H9 (cell line): ENCODE measurements around the gene CAMTA1. TPM values are rescaled to one million over a fixed set of nuclear protein-coding genes. Genes with fewer than 3 reads are reported as not detected.

ENCODE experiments used
- DNase-seq: peaks from one replicate; pipeline ENCODE4 v3.0.0-alpha.2; 2017
- H2AFZ ChIP-seq: one replicate; pipeline ENCODE4 v1.6.1; 2013; ENCODE audit warnings: mild to moderate bottlenecking, low read length, control low read depth, moderate library complexity
- H2AK5ac ChIP-seq: 2 replicates; pipeline ENCODE4 v1.6.1; 2013; ENCODE audit warnings: low read length, control low read depth, mixed read lengths; ENCODE audit not compliant: insufficient read length
- H2BK120ac ChIP-seq: one replicate; pipeline ENCODE4 v1.6.1; 2013; ENCODE audit warnings: low read depth, mild to moderate bottlenecking, low read length, control low read depth, inconsistent platforms; ENCODE audit not compliant: poor library complexity, severe bottlenecking
- H2BK12ac ChIP-seq: 2 replicates; pipeline ENCODE4 v1.6.1; 2013; ENCODE audit warnings: low read length, control low read depth, mixed read lengths, low read depth; ENCODE audit not compliant: insufficient read length
- H2BK15ac ChIP-seq: 2 replicates; pipeline ENCODE4 v1.6.1; 2013; ENCODE audit warnings: low read depth, low read length, control low read depth
- H2BK20ac ChIP-seq: one replicate; pipeline ENCODE4 v1.6.1; 2013; ENCODE audit warnings: low read depth, mild to moderate bottlenecking, low read length, control low read depth, inconsistent platforms; ENCODE audit not compliant: poor library complexity, severe bottlenecking
- H2BK5ac ChIP-seq: 2 replicates; pipeline ENCODE4 v1.6.1; 2013; ENCODE audit warnings: low read length, control low read depth, mixed read lengths; ENCODE audit not compliant: insufficient read length
- H3K14ac ChIP-seq: 2 replicates; pipeline ENCODE4 v1.6.1; 2013; ENCODE audit warnings: low read length, control low read depth; ENCODE audit not compliant: insufficient read depth
- H3K18ac ChIP-seq: 2 replicates; pipeline ENCODE4 v1.6.1; 2013; ENCODE audit warnings: low read depth, mild to moderate bottlenecking, mixed read lengths, low read length, control low read depth; ENCODE audit not compliant: insufficient read length
- H3K23ac ChIP-seq: 2 replicates; pipeline ENCODE4 v1.6.1; 2013; ENCODE audit warnings: low read length, control low read depth, mixed read lengths, low read depth; ENCODE audit not compliant: insufficient read length
- H3K23me2 ChIP-seq: 2 replicates; pipeline ENCODE4 v1.6.1; 2013; ENCODE audit warnings: low read depth, mild to moderate bottlenecking, mixed read lengths, low read length, control low read depth; ENCODE audit not compliant: insufficient read length, poor library complexity, severe bottlenecking
- H3K27ac ChIP-seq: 2 replicates; pipeline ENCODE4 v1.5.1; 2013; ENCODE audit warnings: low read length, control low read depth, mixed read lengths, low read depth; ENCODE audit not compliant: insufficient read length
- H3K27me3 ChIP-seq: 2 replicates; pipeline ENCODE4 v1.6.1; 2013; ENCODE audit warnings: low read length, control low read depth, inconsistent platforms; ENCODE audit not compliant: insufficient read depth
- H3K4ac ChIP-seq: 2 replicates; pipeline ENCODE4 v1.6.1; 2013; ENCODE audit warnings: low read depth, mild to moderate bottlenecking, control low read depth, inconsistent platforms, low read length, moderate library complexity
- H3K4me1 ChIP-seq: 2 replicates; pipeline ENCODE4 v1.6.1; 2013; ENCODE audit warnings: low read length, control low read depth, inconsistent platforms; ENCODE audit not compliant: insufficient read depth
- H3K4me2 ChIP-seq: 2 replicates; pipeline ENCODE4 v1.6.1; 2013; ENCODE audit warnings: low read length, control low read depth, mixed read lengths; ENCODE audit not compliant: insufficient read length, insufficient read depth
- H3K56ac ChIP-seq: 2 replicates; pipeline ENCODE4 v1.6.1; 2013; ENCODE audit warnings: low read depth, mild to moderate bottlenecking, mixed read lengths, low read length, control low read depth; ENCODE audit not compliant: insufficient read length
- H3K79me1 ChIP-seq: 2 replicates; pipeline ENCODE4 v1.6.1; 2013; ENCODE audit warnings: low read depth, mild to moderate bottlenecking, moderate library complexity, low read length, control low read depth, inconsistent platforms; ENCODE audit not compliant: insufficient read depth, poor library complexity, severe bottlenecking
- H3K79me2 ChIP-seq: 2 replicates; pipeline ENCODE4 v1.6.1; 2013; ENCODE audit warnings: low read length, control low read depth, inconsistent platforms; ENCODE audit not compliant: insufficient read depth
- H3K9ac ChIP-seq: 2 replicates; pipeline ENCODE4 v1.6.1; 2013; ENCODE audit warnings: low read length, control low read depth, mixed read lengths; ENCODE audit not compliant: insufficient read length; ENCODE audit errors: extremely low read depth
- H3K9me3 ChIP-seq: one replicate; pipeline ENCODE4 v1.6.1; 2013; ENCODE audit warnings: low read depth, low read length, inconsistent platforms; ENCODE audit not compliant: control insufficient read depth
- H3T11ph ChIP-seq: one replicate; pipeline ENCODE4 v1.6.1; 2013; ENCODE audit warnings: mild to moderate bottlenecking, low read length, control low read depth, inconsistent platforms
- H4K20me1 ChIP-seq: one replicate; pipeline ENCODE4 v1.6.1; 2013; ENCODE audit not compliant: control insufficient read depth, insufficient read length, insufficient read depth
- H4K5ac ChIP-seq: 2 replicates; pipeline ENCODE4 v1.6.1; 2013; ENCODE audit warnings: low read depth, mild to moderate bottlenecking, mixed read lengths, low read length, control low read depth; ENCODE audit not compliant: insufficient read length
- H4K8ac ChIP-seq: replicated peaks from 2 replicates; pipeline ENCODE4 v1.6.1; 2013; ENCODE audit warnings: low read length, control low read depth, mixed read lengths, low read depth; ENCODE audit not compliant: insufficient read length
- H4K91ac ChIP-seq: 2 replicates; pipeline ENCODE4 v1.6.1; 2013; ENCODE audit warnings: low read depth, mild to moderate bottlenecking, moderate library complexity, mixed read lengths, low read length, control low read depth; ENCODE audit not compliant: insufficient read length
- H3K27ac Mint-ChIP-seq, 3 experiments: 2 replicates in 2 of 3; 3 replicates in 1 of 3; pipeline ENCODE4 v1.8.0; 2020 to 2021; ENCODE audit warnings: mixed read lengths in 3 of 3, mild to moderate bottlenecking in 1 of 3, moderate library complexity in 1 of 3
- H3K27me3 Mint-ChIP-seq: 2 replicates; pipeline ENCODE4 v1.8.0; 2021; ENCODE audit warnings: low read depth, mild to moderate bottlenecking, moderate library complexity, mixed read lengths
- H3K36me3 Mint-ChIP-seq, 3 experiments: 2 replicates in 2 of 3; 3 replicates in 1 of 3; pipeline ENCODE4 v1.8.0; 2020 to 2021; ENCODE audit warnings: low read depth in 3 of 3, mixed read lengths in 3 of 3; ENCODE audit not compliant: insufficient read depth in 1 of 3
- H3K4me1 Mint-ChIP-seq, 2 experiments: 2 replicates each; pipeline ENCODE4 v1.8.0; 2020; ENCODE audit warnings: mixed read lengths in 2 of 2
- H3K4me3 Mint-ChIP-seq, 2 experiments: 2 replicates in 1 of 2; 3 replicates in 1 of 2; pipeline ENCODE4 v1.8.0; 2020 to 2021; ENCODE audit warnings: mild to moderate bottlenecking in 2 of 2, mixed read lengths in 2 of 2, moderate library complexity in 1 of 2
- H3K9me3 Mint-ChIP-seq, 2 experiments: 2 replicates in 1 of 2; 3 replicates in 1 of 2; pipeline ENCODE4 v1.8.0; 2020; ENCODE audit warnings: mild to moderate bottlenecking in 2 of 2, mixed read lengths in 2 of 2, moderate library complexity in 1 of 2
- CTCF ChIP-seq: fragments of 200-600 bp; sonication (generic); conservative IDR thresholded peaks from 3 replicates; pipeline ENCODE4 v1.8.0; 2021; ENCODE audit warnings: antibody characterized with exemption, mild to moderate bottlenecking
- WGBS: extraction: QIAGEN DNeasy Blood & Tissue Kit; methylation state at CpG from one replicate; pipeline ENCODE4 v1.1.7; 2013; ENCODE audit warnings: missing lambda C conversion rate, low lambda C conversion rate, mixed read lengths; ENCODE audit not compliant: insufficient read length; ENCODE audit errors: extremely low coverage; 5-methylcytosine and 5-hydroxymethylcytosine counted together
- total RNA-seq: library from RNA; stranded (reverse); gene quantifications from 2 replicates; pipeline ENCODE4 v1.2.1, GENCODE V29; 2021

CAMTA1 gene
- total RNA-seq, 1 experiment from 2014 or later = 115 TPM

- Mint-ChIP-seq H3K27ac (no peak overlapping the region), H3K36me3 (peaks cover 18 to 29% (median 28%) of the 10 kb centered on the region in 3 experiments), H3K4me1 (peaks cover 20 to 22% of the 10 kb centered on the region in 2 experiments), H3K9me3 (peaks cover 0 to 2% of the 10 kb centered on the region in 2 experiments; a peak in 2 of 5 replicates), H3K27me3 (no peaks in the 10 kb centered on the region), H3K4me3 (no peak overlapping the region)
- Histone ChIP-seq H2BK15ac (no peak overlapping the region), H3K79me1 (peaks cover 6% of the 10 kb centered on the region), H4K20me1 (no peaks in the 10 kb centered on the region), H3K23me2 (no peaks in the 10 kb centered on the region), H3K9ac (no peak overlapping the region), H3K4me1 (no peaks in the 10 kb centered on the region; the same call in 1 of the 2 replicates), H3K14ac (no peak overlapping the region), H2BK120ac (no peak overlapping the region), H3K4ac (no peak overlapping the region), H3K27me3 (no peaks in the 10 kb centered on the region), H3K4me2 (no peak overlapping the region), H2BK12ac (no peak overlapping the region), H4K5ac (no peak overlapping the region), H3K79me2 (no peaks in the 10 kb centered on the region; the same call in 1 of the 2 replicates), H4K8ac (no peak overlapping the region), H3K18ac (no peak overlapping the region), H3T11ph (no peak overlapping the region), H2BK5ac (no peak overlapping the region), H2AFZ (no peak overlapping the region), H3K27ac (no peak overlapping the region), H3K56ac (no peak overlapping the region), H3K9me3 (no peaks in the 10 kb centered on the region), H4K91ac (no peak overlapping the region), H2BK20ac (no peak overlapping the region), H2AK5ac (no peak overlapping the region), H3K23ac (no peak overlapping the region)
- WGBS = no CpG with 5 or more reads among the region's 2 CpGs
- no peak for TF ChIP-seq CTCF
- DNase-seq = no peak
These were observed 72.6 kb downstream of the CAMTA1 start for GRCh38 chr1:6857831-6858230.
